Sigmoid colon (tissue), 4 donors: ENCODE results near the gene FNDC11.

ENCODE experiments used
- EP300 ChIP-seq, 4 donors: sonication (generic); formaldehyde crosslinking; IDR thresholded peaks; one replicate each; pipeline ENCODE4 v1.6.1; 2017; ENCODE audit warnings: antibody characterized with exemption in 4 of 4
- POLR2A ChIP-seq, 2 donors: fragments of 450-650 bp; IDR thresholded peaks; one replicate each; pipeline ENCODE4 v1.6.1; 2016; ENCODE audit warnings: antibody characterized with exemption in 2 of 2, mild to moderate bottlenecking in 2 of 2, moderate library complexity in 2 of 2
- TF ChIP-seq, protein P1 (sequence below), 4 experiments: fragments of 450-650 bp in 3 of 4; fragments of 200-600 bp in 1 of 4; IDR thresholded peaks; one replicate each; pipeline ENCODE4 v1.5.1; 2016 to 2019; ENCODE audit warnings: antibody characterized with exemption in 4 of 4, mild to moderate bottlenecking in 3 of 4, moderate library complexity in 2 of 4

DNA sequence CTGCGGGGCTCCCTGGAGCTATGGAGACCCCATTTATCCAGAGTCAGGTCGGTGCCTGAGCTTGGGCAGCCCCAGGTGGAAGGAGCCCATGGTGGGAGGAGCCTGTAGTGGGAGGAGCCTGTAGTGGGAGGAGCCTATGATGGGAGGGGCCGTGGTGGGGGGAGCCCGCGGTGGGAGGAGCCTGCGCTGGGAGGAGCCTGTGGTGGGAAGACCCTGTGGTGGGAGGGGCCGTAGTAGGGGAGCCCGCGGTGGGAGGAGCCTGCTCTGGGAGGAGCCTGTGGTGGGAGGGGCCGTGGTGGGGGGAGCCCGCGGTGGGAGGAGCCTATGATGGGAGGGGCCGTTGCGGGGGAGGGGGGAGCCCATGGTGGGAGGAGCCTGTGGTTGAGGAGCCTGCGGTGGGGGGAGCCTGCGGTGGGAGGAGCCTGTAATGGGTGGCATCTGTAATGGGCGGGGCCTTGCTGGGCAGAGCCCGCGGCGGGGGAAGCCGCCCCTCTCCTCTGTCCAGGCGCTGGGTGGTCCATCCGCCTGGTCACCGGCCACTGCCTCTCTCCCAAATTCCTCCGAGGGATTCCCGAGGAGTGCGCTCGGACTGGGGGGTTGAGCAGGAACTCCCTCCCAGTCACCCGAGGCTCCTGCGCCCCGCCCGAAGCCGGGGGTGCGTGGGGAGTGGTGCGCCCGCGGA lies 567 bp upstream of the FNDC11 start:
- TF ChIP-seq, protein P1, sequence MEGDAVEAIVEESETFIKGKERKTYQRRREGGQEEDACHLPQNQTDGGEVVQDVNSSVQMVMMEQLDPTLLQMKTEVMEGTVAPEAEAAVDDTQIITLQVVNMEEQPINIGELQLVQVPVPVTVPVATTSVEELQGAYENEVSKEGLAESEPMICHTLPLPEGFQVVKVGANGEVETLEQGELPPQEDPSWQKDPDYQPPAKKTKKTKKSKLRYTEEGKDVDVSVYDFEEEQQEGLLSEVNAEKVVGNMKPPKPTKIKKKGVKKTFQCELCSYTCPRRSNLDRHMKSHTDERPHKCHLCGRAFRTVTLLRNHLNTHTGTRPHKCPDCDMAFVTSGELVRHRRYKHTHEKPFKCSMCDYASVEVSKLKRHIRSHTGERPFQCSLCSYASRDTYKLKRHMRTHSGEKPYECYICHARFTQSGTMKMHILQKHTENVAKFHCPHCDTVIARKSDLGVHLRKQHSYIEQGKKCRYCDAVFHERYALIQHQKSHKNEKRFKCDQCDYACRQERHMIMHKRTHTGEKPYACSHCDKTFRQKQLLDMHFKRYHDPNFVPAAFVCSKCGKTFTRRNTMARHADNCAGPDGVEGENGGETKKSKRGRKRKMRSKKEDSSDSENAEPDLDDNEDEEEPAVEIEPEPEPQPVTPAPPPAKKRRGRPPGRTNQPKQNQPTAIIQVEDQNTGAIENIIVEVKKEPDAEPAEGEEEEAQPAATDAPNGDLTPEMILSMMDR (IDR thresholded peaks at IDR 0.05), result no peak
- TF ChIP-seq EP300 (IDR thresholded peaks at IDR 0.05) (no peak), POLR2A (IDR thresholded peaks at IDR 0.05) (no peak)
